HepG2 (cell line): Measurements from ENCODE around the gene C2CD2.

Experiments used
- BATF2 ChIP-seq: sonication (generic); formaldehyde crosslinking; IDR thresholded peaks from 2 replicates; pipeline ENCODE4 v1.8.0; 2022; ENCODE audit warnings: mild to moderate bottlenecking, missing genetic modification reagents, moderate library complexity
- MAFK ChIP-seq, 2 experiments: IDR thresholded peaks in 1 of 2; conservative IDR thresholded peaks in 1 of 2; 2 replicates each; pipeline ENCODE4 v1.6.1; 2011; ENCODE audit warnings: improper control_type of control experiment in 2 of 2, low read length in 2 of 2
- NFIC ChIP-seq: IDR thresholded peaks from 2 replicates; pipeline ENCODE4 v1.6.1; 2012; ENCODE audit warnings: mild to moderate bottlenecking, low read length, inconsistent platforms
- SMAD9 ChIP-seq: sonication (generic); formaldehyde crosslinking; IDR thresholded peaks from 2 replicates; pipeline ENCODE4 v1.5.1; 2020; ENCODE audit warnings: mild to moderate bottlenecking, missing genetic modification reagents
- SMC3 ChIP-seq: IDR thresholded peaks from 2 replicates; pipeline ENCODE4 v1.6.1; 2011; ENCODE audit warnings: low read length, improper control_type of control experiment
- YY1 ChIP-seq: IDR thresholded peaks from 2 replicates; pipeline ENCODE4 v1.6.1; 2011; ENCODE audit warnings: low read length, low read depth, moderate library complexity, mild to moderate bottlenecking; ENCODE audit not compliant: insufficient read depth, insufficient replicate concordance
- ZBTB26 ChIP-seq: IDR thresholded peaks from 2 replicates; pipeline ENCODE4 v1.6.1; 2016; ENCODE audit warnings: missing compliant biosample characterization, missing genetic modification reagents, borderline replicate concordance
- TF ChIP-seq, protein P1 (sequence below): sonication (generic); formaldehyde crosslinking; IDR thresholded peaks from 2 replicates; pipeline ENCODE4 v1.4.0; 2020; ENCODE audit warnings: missing genetic modification reagents, mild to moderate bottlenecking, borderline replicate concordance
- TF ChIP-seq, protein P2 (sequence below): sonication (generic); formaldehyde crosslinking; IDR thresholded peaks from 2 replicates; pipeline ENCODE4 v1.5.0; 2020; ENCODE audit warnings: mild to moderate bottlenecking, missing genetic modification reagents, moderate library complexity

DNA sequence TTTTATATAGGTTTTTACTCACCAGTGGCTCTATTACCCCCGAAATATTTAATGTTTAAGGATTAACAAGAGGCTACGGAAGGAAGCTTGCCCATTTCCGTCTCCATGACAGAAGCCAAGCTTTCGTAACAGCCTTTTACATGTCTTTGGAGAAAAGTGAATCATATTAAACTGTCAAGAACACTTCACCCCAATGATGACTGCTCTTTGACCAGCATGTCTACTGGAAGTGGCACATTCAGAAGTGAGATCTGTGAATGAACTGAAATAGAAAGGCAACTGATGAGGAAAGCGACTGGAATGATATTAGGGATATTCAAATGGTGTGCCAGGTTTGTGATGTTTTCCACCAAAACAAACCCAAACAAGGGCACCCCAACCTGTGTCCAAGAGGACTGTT lies 66.2 kb downstream of the C2CD2 start:
- TF ChIP-seq, protein P1, sequence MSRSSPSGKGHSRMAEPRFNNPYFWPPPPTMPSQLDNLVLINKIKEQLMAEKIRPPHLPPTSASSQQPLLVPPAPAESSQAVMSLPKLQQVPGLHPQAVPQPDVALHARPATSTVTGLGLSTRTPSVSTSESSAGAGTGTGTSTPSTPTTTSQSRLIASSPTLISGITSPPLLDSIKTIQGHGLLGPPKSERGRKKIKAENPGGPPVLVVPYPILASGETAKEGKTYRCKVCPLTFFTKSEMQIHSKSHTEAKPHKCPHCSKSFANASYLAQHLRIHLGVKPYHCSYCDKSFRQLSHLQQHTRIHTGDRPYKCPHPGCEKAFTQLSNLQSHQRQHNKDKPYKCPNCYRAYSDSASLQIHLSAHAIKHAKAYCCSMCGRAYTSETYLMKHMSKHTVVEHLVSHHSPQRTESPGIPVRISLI = no peak
- TF ChIP-seq MAFK (conservative IDR thresholded peaks at IDR 0.05 in 1 of 2, IDR thresholded peaks at IDR 0.05 in 1 of 2; ENCODE audit: low read length in 2 of 2) = no peak
- no peak for TF ChIP-seq SMC3
- TF ChIP-seq ZBTB26 (CRISPR knock-in tag) = no peak
- TF ChIP-seq BATF2 = no peak
- TF ChIP-seq NFIC = no peak
- TF ChIP-seq, protein P2, sequence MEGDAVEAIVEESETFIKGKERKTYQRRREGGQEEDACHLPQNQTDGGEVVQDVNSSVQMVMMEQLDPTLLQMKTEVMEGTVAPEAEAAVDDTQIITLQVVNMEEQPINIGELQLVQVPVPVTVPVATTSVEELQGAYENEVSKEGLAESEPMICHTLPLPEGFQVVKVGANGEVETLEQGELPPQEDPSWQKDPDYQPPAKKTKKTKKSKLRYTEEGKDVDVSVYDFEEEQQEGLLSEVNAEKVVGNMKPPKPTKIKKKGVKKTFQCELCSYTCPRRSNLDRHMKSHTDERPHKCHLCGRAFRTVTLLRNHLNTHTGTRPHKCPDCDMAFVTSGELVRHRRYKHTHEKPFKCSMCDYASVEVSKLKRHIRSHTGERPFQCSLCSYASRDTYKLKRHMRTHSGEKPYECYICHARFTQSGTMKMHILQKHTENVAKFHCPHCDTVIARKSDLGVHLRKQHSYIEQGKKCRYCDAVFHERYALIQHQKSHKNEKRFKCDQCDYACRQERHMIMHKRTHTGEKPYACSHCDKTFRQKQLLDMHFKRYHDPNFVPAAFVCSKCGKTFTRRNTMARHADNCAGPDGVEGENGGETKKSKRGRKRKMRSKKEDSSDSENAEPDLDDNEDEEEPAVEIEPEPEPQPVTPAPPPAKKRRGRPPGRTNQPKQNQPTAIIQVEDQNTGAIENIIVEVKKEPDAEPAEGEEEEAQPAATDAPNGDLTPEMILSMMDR (CRISPR knock-in tag) = no peak
- no peak for TF ChIP-seq SMAD9 (CRISPR knock-in tag)
- TF ChIP-seq YY1 = no peak
